Uterus (tissue), 4 donors: ENCODE results near the gene ST6GALNAC3. TPM values are rescaled to one million over a fixed set of nuclear protein-coding genes. Genes with fewer than 3 reads are reported as not detected.

Experiments used
- DNase-seq, 2 donors: peaks; one replicate each; pipeline ENCODE4 v3.0.0-alpha.2; 2019 to 2020
- H3K27ac ChIP-seq, 2 donors: fragments of 200-600 bp; sonication (generic); 1 replicate in 1 of 2; 2 replicates in 1 of 2; pipeline ENCODE4 v1.5.1; 2016 to 2018
- H3K27me3 ChIP-seq, 2 donors: fragments of 200-600 bp; sonication (generic); one replicate each; pipeline ENCODE4 v1.5.1; 2018 to 2019; ENCODE audit warnings: control low read depth in 1 of 2
- H3K36me3 ChIP-seq, 2 donors: fragments of 200-600 bp; sonication (generic); one replicate each; pipeline ENCODE4 v1.5.1; 2019; ENCODE audit warnings: control low read depth in 1 of 2
- H3K4me1 ChIP-seq, 2 donors: fragments of 200-600 bp; sonication (generic); one replicate each; pipeline ENCODE4 v1.5.1; 2018 to 2019; ENCODE audit warnings: control low read depth in 1 of 2
- H3K4me3 ChIP-seq, 2 donors: fragments of 200-600 bp; sonication (generic); 1 replicate in 1 of 2; 2 replicates in 1 of 2; pipeline ENCODE4 v1.5.1; 2018 to 2019; ENCODE audit warnings: mild to moderate bottlenecking in 1 of 2
- H3K9me3 ChIP-seq, 2 donors: fragments of 200-600 bp; sonication (generic); one replicate each; pipeline ENCODE4 v1.5.1; 2019; ENCODE audit warnings: control low read depth in 1 of 2
- POLR2A ChIP-seq, 2 donors: fragments of 450-650 bp; IDR thresholded peaks; one replicate each; pipeline ENCODE4 v1.6.1; 2016; ENCODE audit warnings: antibody characterized with exemption in 2 of 2, mild to moderate bottlenecking in 1 of 2, moderate library complexity in 1 of 2
- intact Hi-C: fragments of 100-400 bp; cut with DNase I; formaldehyde crosslinking; loops from one replicate; pipeline ENCODE4 v1.15.1; 2023; ENCODE audit warnings: low total_unique reads
- total RNA-seq, 4 donors: library from RNA; depleted of rRNA in 3 of 4; stranded (reverse); fragments of >200 nt in 3 of 4; gene quantifications; one replicate each; pipeline versions ENCODE4 v1.1.0 to v1.2.4, GENCODE V29; 2014 to 2023
- TF ChIP-seq, protein P1 (sequence below), 4 experiments: fragments of 200-600 bp in 2 of 4; fragments of 450-650 bp in 2 of 4; sonication (generic) in 2 of 4; IDR thresholded peaks; one replicate each; pipeline ENCODE4 v1.5.1; 2016 to 2019; ENCODE audit warnings: antibody characterized with exemption in 4 of 4, mild to moderate bottlenecking in 2 of 4, moderate library complexity in 1 of 4
- donor health status: DM: yes; HTN: yes; CAD: no.

The ST6GALNAC3 gene
- total RNA-seq, 4 donors from 2014 or later, result 6.7 to 43.4 (median 21.1) TPM

DNA sequence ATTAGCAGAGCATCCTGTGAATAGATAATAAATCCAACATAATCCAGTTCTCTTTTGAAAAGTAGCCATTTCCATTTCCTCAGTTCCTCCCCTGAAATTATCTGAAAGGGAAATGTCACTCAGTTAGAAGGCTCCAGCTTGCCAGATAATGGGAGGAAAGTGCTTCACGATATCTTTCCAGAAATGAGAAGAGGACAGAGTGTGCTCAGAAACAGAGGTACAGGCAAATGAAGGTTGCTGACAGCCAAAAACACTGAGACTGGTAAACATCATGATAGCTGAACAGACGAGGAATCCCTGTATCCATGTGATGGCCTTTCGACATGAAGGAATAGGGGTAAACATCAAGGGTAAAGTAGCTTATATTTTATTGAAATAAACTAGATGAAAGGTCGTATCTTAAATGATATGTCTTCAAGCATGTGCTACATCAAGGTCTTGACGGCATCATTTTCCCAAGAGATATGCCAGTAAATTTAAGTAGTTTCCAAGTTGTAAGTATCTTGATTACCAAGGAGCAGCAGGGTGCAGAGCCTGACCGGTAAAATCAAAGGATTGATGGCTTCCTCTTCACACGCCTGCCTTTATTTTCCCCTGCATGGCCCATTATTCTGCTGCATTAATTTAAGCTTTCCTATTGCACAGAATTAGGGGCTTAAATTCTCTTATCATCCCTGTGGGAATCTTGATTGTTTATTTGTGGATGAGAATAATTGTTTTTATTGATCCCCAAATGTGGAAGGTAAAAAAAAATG is 548.4 kb downstream of the ST6GALNAC3 start:
- DNase-seq, result no peak
- intact Hi-C loops, result no loop called here
- Histone ChIP-seq H3K36me3 (no peaks in the 10 kb centered on the region), H3K27me3 (no peaks in the 10 kb centered on the region), H3K9me3 (no peaks in the 10 kb centered on the region), H3K4me3 (no peak overlapping the region), H3K4me1 (no peaks in the 10 kb centered on the region), H3K27ac (no peak overlapping the region)
- TF ChIP-seq POLR2A (IDR thresholded peaks at IDR 0.05), result no peak
- TF ChIP-seq, protein P1, sequence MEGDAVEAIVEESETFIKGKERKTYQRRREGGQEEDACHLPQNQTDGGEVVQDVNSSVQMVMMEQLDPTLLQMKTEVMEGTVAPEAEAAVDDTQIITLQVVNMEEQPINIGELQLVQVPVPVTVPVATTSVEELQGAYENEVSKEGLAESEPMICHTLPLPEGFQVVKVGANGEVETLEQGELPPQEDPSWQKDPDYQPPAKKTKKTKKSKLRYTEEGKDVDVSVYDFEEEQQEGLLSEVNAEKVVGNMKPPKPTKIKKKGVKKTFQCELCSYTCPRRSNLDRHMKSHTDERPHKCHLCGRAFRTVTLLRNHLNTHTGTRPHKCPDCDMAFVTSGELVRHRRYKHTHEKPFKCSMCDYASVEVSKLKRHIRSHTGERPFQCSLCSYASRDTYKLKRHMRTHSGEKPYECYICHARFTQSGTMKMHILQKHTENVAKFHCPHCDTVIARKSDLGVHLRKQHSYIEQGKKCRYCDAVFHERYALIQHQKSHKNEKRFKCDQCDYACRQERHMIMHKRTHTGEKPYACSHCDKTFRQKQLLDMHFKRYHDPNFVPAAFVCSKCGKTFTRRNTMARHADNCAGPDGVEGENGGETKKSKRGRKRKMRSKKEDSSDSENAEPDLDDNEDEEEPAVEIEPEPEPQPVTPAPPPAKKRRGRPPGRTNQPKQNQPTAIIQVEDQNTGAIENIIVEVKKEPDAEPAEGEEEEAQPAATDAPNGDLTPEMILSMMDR (IDR thresholded peaks at IDR 0.05), result no peak

DNA sequence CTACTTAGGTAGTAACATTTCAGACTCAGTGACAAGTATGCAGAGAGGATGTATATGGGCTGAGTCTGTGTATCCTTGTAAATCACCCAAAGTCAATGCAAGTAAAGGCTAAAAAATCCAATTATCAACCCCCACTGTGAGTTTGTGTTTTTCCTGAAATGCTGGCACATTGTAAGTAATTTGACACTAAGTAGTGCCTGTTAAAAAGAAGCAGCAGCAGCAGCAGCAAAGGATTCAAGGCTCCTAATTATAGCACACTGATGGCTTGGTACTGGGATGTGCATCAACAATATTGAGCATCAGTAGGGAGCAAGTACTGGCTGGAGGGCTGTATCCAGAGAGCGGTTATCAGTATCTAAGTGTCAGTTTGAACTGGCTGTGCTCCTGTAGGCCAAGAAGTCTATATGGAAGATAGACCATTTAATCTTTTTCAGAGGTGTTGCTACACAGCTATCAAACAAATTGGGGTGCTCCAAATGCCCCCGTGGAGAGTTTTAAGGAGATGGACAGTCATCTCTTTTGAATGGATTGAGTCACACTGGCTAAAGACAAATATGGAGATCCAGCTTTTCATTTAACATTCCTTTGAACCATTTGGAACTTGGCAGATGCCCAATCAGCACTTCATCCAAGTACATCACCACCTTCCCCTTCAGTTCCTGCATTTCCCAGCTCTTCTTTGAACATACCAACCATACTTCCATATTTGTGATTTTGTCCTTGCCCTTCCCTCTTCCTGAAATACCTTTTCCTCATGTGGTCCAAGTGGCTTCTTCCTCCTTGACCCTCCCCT is 551.5 kb downstream of the ST6GALNAC3 start:
- Histone ChIP-seq H3K9me3 (no peaks in the 10 kb centered on the region), H3K4me3 (no peak overlapping the region), H3K36me3 (no peaks in the 10 kb centered on the region), H3K4me1 (no peaks in the 10 kb centered on the region), H3K27me3 (no peaks in the 10 kb centered on the region), H3K27ac (no peak overlapping the region)
- TF ChIP-seq POLR2A (IDR thresholded peaks at IDR 0.05), result no peak
- TF ChIP-seq, protein P1 (IDR thresholded peaks at IDR 0.05), result no peak
- intact Hi-C loops, result no loop called here
- no peak for DNase-seq

DNA sequence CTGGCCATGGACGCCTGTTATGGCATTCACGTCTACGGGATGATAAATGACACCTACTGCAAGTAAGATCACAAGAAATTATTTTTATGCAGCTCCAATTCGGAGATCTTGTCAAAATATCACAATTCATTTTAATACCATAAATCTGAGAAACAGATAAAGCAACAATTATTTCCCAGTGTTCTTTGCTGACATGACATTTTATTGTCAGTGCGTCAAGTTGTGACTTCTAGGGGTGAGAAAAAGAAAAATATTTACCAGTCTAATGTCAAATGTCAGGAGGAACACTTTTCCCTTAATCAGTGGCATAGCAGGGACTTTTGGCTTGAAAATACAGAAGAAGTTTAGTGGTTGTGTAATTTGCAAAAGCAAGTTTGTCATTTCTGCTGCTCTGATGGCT is 553.0 kb downstream of the ST6GALNAC3 start:
- no peaks in the 10 kb centered on the region for H3K9me3 ChIP-seq
- no peak for TF ChIP-seq POLR2A (IDR thresholded peaks at IDR 0.05)
- TF ChIP-seq, protein P1 (IDR thresholded peaks at IDR 0.05), result no peak
- no peak overlapping the region for H3K4me3 ChIP-seq
- intact Hi-C loops, result no loop called here
- no peaks in the 10 kb centered on the region for H3K36me3 ChIP-seq
- no peaks in the 10 kb centered on the region for H3K27me3 ChIP-seq
- DNase-seq, result no peak
- H3K4me1 ChIP-seq, result no peaks in the 10 kb centered on the region
- no peak overlapping the region for H3K27ac ChIP-seq

DNA sequence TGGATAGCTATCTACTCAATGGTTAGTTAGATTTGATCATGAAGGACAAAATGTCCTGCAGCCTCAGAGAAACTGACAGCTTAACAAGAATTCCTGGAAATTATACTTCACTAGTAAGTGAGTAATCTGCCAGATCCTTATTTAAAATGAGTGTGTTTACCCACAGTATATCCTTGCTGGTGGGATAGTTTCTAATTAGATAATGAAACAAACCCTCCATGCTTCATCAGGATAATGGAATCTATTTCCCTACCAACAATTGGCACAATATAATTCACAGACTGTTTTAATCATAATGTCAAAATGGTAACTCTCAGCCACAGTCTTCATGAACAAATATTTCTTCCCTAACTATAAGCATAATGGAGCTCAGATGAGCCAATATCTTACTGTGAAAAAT is 553.4 kb downstream of the ST6GALNAC3 start:
- no peak overlapping the region for H3K27ac ChIP-seq
- H3K9me3 ChIP-seq, result no peaks in the 10 kb centered on the region
- TF ChIP-seq POLR2A (IDR thresholded peaks at IDR 0.05), result no peak
- TF ChIP-seq, protein P1 (IDR thresholded peaks at IDR 0.05), result no peak
- H3K4me3 ChIP-seq, result no peak overlapping the region
- no peaks in the 10 kb centered on the region for H3K36me3 ChIP-seq
- no peak for DNase-seq
- no peaks in the 10 kb centered on the region for H3K4me1 ChIP-seq
- H3K27me3 ChIP-seq, result no peaks in the 10 kb centered on the region
- intact Hi-C loops, result no loop called here

DNA sequence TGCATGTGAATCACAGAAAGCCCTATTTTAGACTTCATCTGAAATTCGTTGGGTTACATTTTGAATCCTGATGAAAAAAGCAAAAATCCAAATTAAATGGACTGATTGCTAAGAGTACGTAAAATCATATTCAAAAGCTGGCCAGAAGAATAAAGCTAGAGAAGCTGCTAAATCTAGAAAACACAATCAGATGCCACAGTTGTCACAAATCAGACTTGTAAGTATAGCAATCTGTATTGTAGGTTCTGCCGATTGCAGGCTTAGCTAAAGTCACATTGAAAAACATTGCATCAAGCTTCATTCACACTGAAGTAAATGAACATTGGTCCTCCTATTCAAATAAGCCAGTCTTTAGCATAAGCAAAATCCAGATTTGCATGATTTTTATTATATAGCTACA is 557.6 kb downstream of the ST6GALNAC3 start:
- no peak overlapping the region for H3K4me3 ChIP-seq
- TF ChIP-seq POLR2A (IDR thresholded peaks at IDR 0.05), result no peak
- TF ChIP-seq, protein P1 (IDR thresholded peaks at IDR 0.05), result no peak
- H3K9me3 ChIP-seq, result no peaks in the 10 kb centered on the region
- no peak overlapping the region for H3K27ac ChIP-seq
- H3K27me3 ChIP-seq, result no peaks in the 10 kb centered on the region
- H3K4me1 ChIP-seq, result no peaks in the 10 kb centered on the region
- H3K36me3 ChIP-seq, result no peaks in the 10 kb centered on the region
- DNase-seq, result no peak
- intact Hi-C loops, result no loop called here
